IMR-90 (cell line): ENCODE data around the gene PROB1. TPM values are rescaled to one million over a fixed set of nuclear protein-coding genes. Genes with fewer than 3 reads are reported as not detected.

Experiments
- ATAC-seq: fragments of 200-7000 bp; cut with Tn5 transposase; 2 replicates; pipeline ENCODE4 v1.9.1; 2020; ENCODE audit warnings: low read depth, mild to moderate bottlenecking, moderate library complexity
- BruUV-seq: library from RNA; stranded (reverse); fragments of 400-500 nt; replicated peaks from 2 replicates; lab custom pipeline; 2021; lab: Mats Ljungman, UMichigan
- CTCF ChIA-PET: fragments of 300-600 bp; formaldehyde crosslinking; extraction: SDS; loops from one replicate; lab custom pipeline; 2021; ENCODE audit warnings: antibody characterized with exemption; lab: Yijun Ruan, JAX
- POLR2A ChIA-PET: fragments of 300-600 bp; sonication (Branson Sonifier 250); formaldehyde crosslinking; loops from one replicate; lab custom pipeline; 2022; ENCODE audit warnings: antibody characterized with exemption; ENCODE audit not compliant: unreplicated experiment; lab: Charles Lee
- DNase-seq: peaks from one replicate; pipeline ENCODE4 v3.0.0; 2013
- H2AFZ ChIP-seq: replicated peaks from 2 replicates; pipeline ENCODE3; 2013; ENCODE audit warnings: low read length, mild to moderate bottlenecking; ENCODE audit not compliant: poor library complexity
- H2AK5ac ChIP-seq: 2 replicates; pipeline ENCODE4 v1.6.1; 2013; ENCODE audit warnings: low read depth, low read length, inconsistent platforms
- H2AK9ac ChIP-seq: replicated peaks from 2 replicates; pipeline ENCODE3; 2013; ENCODE audit warnings: mild to moderate bottlenecking, low read depth, low read length, moderate library complexity; ENCODE audit not compliant: poor library complexity
- H2BK120ac ChIP-seq: 2 replicates; pipeline ENCODE4 v1.6.1; 2013; ENCODE audit warnings: low read depth, low read length, inconsistent platforms
- H2BK15ac ChIP-seq: 3 replicates; pipeline ENCODE4 v1.6.1; 2013; ENCODE audit warnings: low read depth, low read length, inconsistent platforms
- H2BK20ac ChIP-seq: 2 replicates; pipeline ENCODE4 v1.6.1; 2013; ENCODE audit warnings: low read depth, mild to moderate bottlenecking, inconsistent platforms, low read length, moderate library complexity
- H2BK5ac ChIP-seq: 2 replicates; pipeline ENCODE4 v1.6.1; 2013; ENCODE audit warnings: mild to moderate bottlenecking, low read depth, low read length, inconsistent platforms; ENCODE audit not compliant: poor library complexity, severe bottlenecking
- H3K14ac ChIP-seq: replicated peaks from 2 replicates; pipeline ENCODE4 v1.6.1; 2013; ENCODE audit warnings: low read depth, low read length, inconsistent platforms
- H3K18ac ChIP-seq: 2 replicates; pipeline ENCODE4 v1.6.1; 2013; ENCODE audit warnings: low read depth, low read length, control low read depth
- H3K23ac ChIP-seq: 2 replicates; pipeline ENCODE4 v1.6.1; 2013; ENCODE audit warnings: low read depth, low read length, inconsistent platforms
- H3K27ac ChIP-seq: 2 replicates; pipeline ENCODE4 v1.5.1; 2013; ENCODE audit warnings: mild to moderate bottlenecking, control low read depth, low read length; ENCODE audit not compliant: insufficient read depth
- H3K27me3 ChIP-seq: 2 replicates; pipeline ENCODE4 v1.6.1; 2013; ENCODE audit warnings: low read length; ENCODE audit not compliant: control insufficient read depth, insufficient read depth
- H3K36me3 ChIP-seq: 2 replicates; pipeline ENCODE4 v1.6.1; 2013; ENCODE audit warnings: low read length, mixed read lengths; ENCODE audit not compliant: control insufficient read depth, insufficient read depth
- H3K4ac ChIP-seq: 2 replicates; pipeline ENCODE4 v1.6.1; 2013; ENCODE audit warnings: low read depth, low read length, inconsistent platforms
- H3K4me1 ChIP-seq: 2 replicates; pipeline ENCODE4 v1.6.1; 2013; ENCODE audit warnings: low read length, mixed read lengths; ENCODE audit not compliant: control insufficient read depth, insufficient read depth
- H3K4me2 ChIP-seq: 2 replicates; pipeline ENCODE4 v1.6.1; 2013; ENCODE audit warnings: low read depth, mild to moderate bottlenecking, control low read depth, low read length, moderate library complexity
- H3K4me3 ChIP-seq: 2 replicates; pipeline ENCODE4 v1.5.1; 2013; ENCODE audit warnings: low read depth, mild to moderate bottlenecking, control low read depth, low read length, moderate library complexity; ENCODE audit not compliant: insufficient read depth
- H3K56ac ChIP-seq: 2 replicates; pipeline ENCODE4 v1.6.1; 2013; ENCODE audit warnings: low read length, inconsistent platforms; ENCODE audit not compliant: insufficient read depth; ENCODE audit errors: extremely low read depth
- H3K79me1 ChIP-seq, 2 experiments: 2 replicates each; pipeline ENCODE4 v1.6.1; 2013; ENCODE audit warnings: low read length in 2 of 2, inconsistent platforms in 1 of 2, low read depth in 1 of 2
- H3K9ac ChIP-seq: 2 replicates; pipeline ENCODE4 v1.6.1; 2013; ENCODE audit warnings: low read depth, low read length, control low read depth
- H3K9me1 ChIP-seq: 2 replicates; pipeline ENCODE4 v1.6.1; 2013; ENCODE audit warnings: low read length, inconsistent platforms; ENCODE audit not compliant: insufficient read depth
- H3K9me3 ChIP-seq: 2 replicates; pipeline ENCODE4 v1.6.1; 2013; ENCODE audit warnings: low read length; ENCODE audit not compliant: control insufficient read depth, insufficient read depth
- H4K20me1 ChIP-seq: 2 replicates; pipeline ENCODE4 v1.6.1; 2013; ENCODE audit warnings: low read length, inconsistent platforms; ENCODE audit not compliant: insufficient read depth
- H4K5ac ChIP-seq: 2 replicates; pipeline ENCODE4 v1.6.1; 2013; ENCODE audit warnings: mild to moderate bottlenecking, low read depth, low read length, control low read depth
- H4K8ac ChIP-seq, 2 experiments: 2 replicates each; pipeline ENCODE4 v1.6.1; 2013; ENCODE audit warnings: low read depth in 2 of 2, low read length in 2 of 2, control low read depth in 1 of 2, inconsistent platforms in 1 of 2
- H4K91ac ChIP-seq: 2 replicates; pipeline ENCODE4 v1.6.1; 2013; ENCODE audit warnings: low read depth, low read length, inconsistent platforms; ENCODE audit not compliant: insufficient read depth
- BHLHE40 ChIP-seq: fragments of 150-350 bp; IDR thresholded peaks from 2 replicates; pipeline ENCODE4 v1.6.1; 2016; ENCODE audit warnings: mild to moderate bottlenecking, low read depth, low read length
- CEBPB ChIP-seq: IDR thresholded peaks from 2 replicates; pipeline ENCODE4 v1.6.1; 2012; ENCODE audit warnings: low read depth, low read length, improper control_type of control experiment
- CHD1 ChIP-seq: IDR thresholded peaks from 2 replicates; pipeline ENCODE4 v1.6.1; 2012; ENCODE audit warnings: low read depth, low read length, improper control_type of control experiment
- FOS ChIP-seq: fragments of 150-350 bp; IDR thresholded peaks from 2 replicates; pipeline ENCODE4 v1.6.1; 2016; ENCODE audit warnings: low read depth, low read length
- RFX5 ChIP-seq: IDR thresholded peaks from 2 replicates; pipeline ENCODE4 v1.8.0; 2012; ENCODE audit warnings: low read depth, mild to moderate bottlenecking, low read length, moderate library complexity
- SMC3 ChIP-seq: fragments of 150-350 bp; IDR thresholded peaks from 2 replicates; pipeline ENCODE4 v1.6.1; 2016; ENCODE audit warnings: low read depth, mild to moderate bottlenecking, antibody characterized with exemption, low read length, moderate library complexity
- WGBS, 2 experiments: methylation state at CpG; one replicate each; pipeline versions ENCODE4 v1.1.5 to v1.1.7; 2013; ENCODE audit warnings: missing lambda C conversion rate in 2 of 2; ENCODE audit not compliant: insufficient read length in 1 of 2; ENCODE audit errors: extremely low coverage in 2 of 2; 5-methylcytosine and 5-hydroxymethylcytosine counted together
- dilution Hi-C: fragments of 300-500 bp; cut with HindIII; formaldehyde crosslinking; loops from one replicate; pipeline ENCODE4 v1.14.3; 2018; ENCODE audit warnings: low sequenced_read_pairs; ENCODE audit not compliant: unreplicated experiment
- in situ Hi-C: fragments of 300-500 bp; cut with MboI; formaldehyde crosslinking; loops from 3 replicates; pipeline ENCODE4 v1.14.3; 2019; ENCODE audit warnings: low sequenced_read_pairs, inconsistent platforms, mixed read lengths
- intact Hi-C: fragments of 100-400 bp; cut with micrococcal nuclease; formaldehyde crosslinking; loops from 2 replicates; pipeline ENCODE4 v1.10.0; 2022
- polyA plus RNA-seq, 3 experiments: library from polyadenylated mRNA; depleted of rRNA; stranded (reverse); fragments of >200 nt; gene quantifications; 2 replicates each; pipeline ENCODE4 v1.2.3, GENCODE V29; 2012; ENCODE audit warnings: low replicate concordance in 1 of 3
- total RNA-seq: library from RNA; depleted of rRNA; stranded (reverse); fragments of >200 nt; gene quantifications from 2 replicates; pipeline ENCODE4 v1.2.3, GENCODE V29; 2012

Gene PROB1
- total and polyA plus RNA-seq, 2 of the 4 experiments (the other 2 are of a cell fraction), result under 0.01 to 0.38 TPM

DNA sequence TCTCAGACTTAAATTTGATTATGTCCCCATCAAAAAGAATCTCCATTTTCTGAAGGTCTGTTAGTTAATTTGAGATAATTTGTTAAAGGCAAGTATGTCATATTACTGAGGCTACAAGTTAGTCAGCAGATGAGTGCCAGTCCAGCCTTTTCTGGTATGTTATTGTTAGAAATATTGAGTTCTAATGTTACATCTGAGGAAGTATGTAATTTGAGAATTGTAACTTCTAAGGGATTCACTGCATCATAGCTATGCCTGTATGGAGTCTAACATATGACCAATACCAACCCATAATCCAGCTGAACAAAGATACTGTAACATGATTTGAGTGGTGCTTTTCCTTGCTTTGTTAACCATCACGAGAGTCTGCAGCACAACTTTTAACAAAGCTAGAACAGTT, 25.7 kb downstream of the PROB1 start:
- no peak overlapping the region for H3K9ac ChIP-seq
- TF ChIP-seq FOS (no peak), CEBPB (0 out of 2 replicates have a peak, but pooled peaks have one; percentile 3), RFX5 (no peak), BHLHE40 (no peak), SMC3 (no peak), CHD1 (no peak)
- no peak overlapping the region for H2AK5ac ChIP-seq
- H3K4me1 ChIP-seq, result peaks cover 11% of the 10 kb centered on the region
- H3K36me3 ChIP-seq, result peaks cover 41% of the 10 kb centered on the region
- peaks cover 18% of the 10 kb centered on the region for H3K9me1 ChIP-seq
- H3K4me2 ChIP-seq, result peak overlapping the region; percentile 48; the same call in 1 of the 2 replicates
- no peak overlapping the region for H3K4me3 ChIP-seq
- no peak overlapping the region for H2AFZ ChIP-seq
- BruUV-seq, result TSS peak; percentile 86
- WGBS, 2 experiments, result no CpG with 5 or more reads among the region's 1 CpG
- DNase-seq, result peak; percentile 92
- H2AK9ac ChIP-seq, result no peak overlapping the region
- no peak overlapping the region for H3K4ac ChIP-seq
- no peak overlapping the region for H2BK120ac ChIP-seq
- H3K23ac ChIP-seq, result no peak overlapping the region
- H4K8ac ChIP-seq, result no peak overlapping the region
- peaks cover 13 to 49% of the 10 kb centered on the region in 2 experiments for H3K79me1 ChIP-seq
- no peaks in the 10 kb centered on the region for H3K27me3 ChIP-seq
- H2BK20ac ChIP-seq, result no peak overlapping the region
- H3K27ac ChIP-seq, result no peak overlapping the region
- H3K9me3 ChIP-seq, result no peaks in the 10 kb centered on the region
- no peak overlapping the region for H2BK15ac ChIP-seq
- peaks cover 28% of the 10 kb centered on the region; the same call in 1 of the 2 replicates for H4K20me1 ChIP-seq
- POLR2A ChIA-PET, result no interaction called here
- CTCF ChIA-PET, result no interaction called here
- H4K5ac ChIP-seq, result no peak overlapping the region
- H3K56ac ChIP-seq, result no peak overlapping the region
- ATAC-seq, result peak; percentile 93
- no peak overlapping the region for H3K18ac ChIP-seq
- no peak overlapping the region for H4K91ac ChIP-seq
- peak overlapping the region; percentile 85 for H2BK5ac ChIP-seq
- 0 out of 2 replicates have a peak overlapping the region, but pooled peaks have one; percentile 46 for H3K14ac ChIP-seq
- dilution Hi-C loops, result no loop called here
- in situ Hi-C loops, result no loop called here
- intact Hi-C loops, result no loop called here
